ENCODE measurements around the gene VEPH1.

VEPH1 gene

DNA sequence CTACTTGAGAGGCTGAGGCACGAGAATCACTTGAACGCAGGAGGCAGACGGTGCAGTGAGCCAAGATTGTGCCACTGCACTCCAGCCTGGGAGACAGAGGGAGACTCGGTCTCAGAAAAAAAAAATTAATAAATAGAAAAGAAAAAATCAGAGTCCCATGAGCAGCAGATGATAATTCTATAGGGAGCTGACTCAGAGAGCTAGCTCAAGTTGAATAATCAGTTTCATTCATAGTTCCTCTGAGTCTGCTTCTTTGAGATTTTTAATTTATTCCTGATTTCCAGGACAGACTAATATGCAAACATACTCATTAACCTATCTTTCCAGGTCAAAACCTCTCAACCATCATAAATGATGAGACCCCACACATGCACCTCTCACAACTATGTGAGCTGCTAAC lies 121.6 kb downstream of the VEPH1 start:
- TF ChIP-seq, protein P1, sequence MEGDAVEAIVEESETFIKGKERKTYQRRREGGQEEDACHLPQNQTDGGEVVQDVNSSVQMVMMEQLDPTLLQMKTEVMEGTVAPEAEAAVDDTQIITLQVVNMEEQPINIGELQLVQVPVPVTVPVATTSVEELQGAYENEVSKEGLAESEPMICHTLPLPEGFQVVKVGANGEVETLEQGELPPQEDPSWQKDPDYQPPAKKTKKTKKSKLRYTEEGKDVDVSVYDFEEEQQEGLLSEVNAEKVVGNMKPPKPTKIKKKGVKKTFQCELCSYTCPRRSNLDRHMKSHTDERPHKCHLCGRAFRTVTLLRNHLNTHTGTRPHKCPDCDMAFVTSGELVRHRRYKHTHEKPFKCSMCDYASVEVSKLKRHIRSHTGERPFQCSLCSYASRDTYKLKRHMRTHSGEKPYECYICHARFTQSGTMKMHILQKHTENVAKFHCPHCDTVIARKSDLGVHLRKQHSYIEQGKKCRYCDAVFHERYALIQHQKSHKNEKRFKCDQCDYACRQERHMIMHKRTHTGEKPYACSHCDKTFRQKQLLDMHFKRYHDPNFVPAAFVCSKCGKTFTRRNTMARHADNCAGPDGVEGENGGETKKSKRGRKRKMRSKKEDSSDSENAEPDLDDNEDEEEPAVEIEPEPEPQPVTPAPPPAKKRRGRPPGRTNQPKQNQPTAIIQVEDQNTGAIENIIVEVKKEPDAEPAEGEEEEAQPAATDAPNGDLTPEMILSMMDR (IDR thresholded peaks at IDR 0.05), result no peak

- TF ChIP-seq, protein P1 (IDR thresholded peaks at IDR 0.05), result no peak
Measured at GRCh38 chr3:157379525-157380140, 123.6 kb downstream of the VEPH1 start.

DNA sequence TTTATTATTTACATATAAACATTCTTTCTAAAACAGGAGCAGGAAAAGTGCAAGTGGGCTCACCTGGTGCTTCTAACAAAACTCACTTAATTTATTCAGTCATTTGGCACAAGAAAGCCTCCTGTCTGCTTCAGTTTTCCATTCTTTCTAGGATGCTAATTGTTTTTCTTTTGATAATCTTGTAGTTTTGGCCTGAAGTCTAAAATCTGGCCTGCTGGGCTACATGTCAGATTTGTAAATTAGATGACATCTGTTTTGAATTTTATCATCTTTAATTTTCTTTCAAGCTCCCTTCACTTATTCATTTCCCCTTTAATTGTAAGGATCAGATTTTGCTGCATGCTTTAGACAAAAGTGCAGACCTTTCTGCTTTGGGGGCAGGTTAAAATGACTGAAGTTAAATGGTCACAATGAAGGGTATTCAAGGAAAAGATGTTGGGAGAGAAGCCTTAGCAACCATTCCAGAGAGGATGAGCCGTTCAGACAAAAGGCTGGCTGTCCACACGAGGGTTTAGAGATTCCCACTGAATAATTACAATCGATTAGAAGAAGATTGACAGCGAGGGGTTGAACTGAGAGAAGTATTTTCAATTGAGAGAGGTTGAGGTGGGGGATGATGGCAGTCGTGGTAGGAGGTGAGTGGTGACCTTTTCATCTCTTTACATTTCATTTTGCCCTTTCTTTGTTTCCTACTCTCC lies 126.5 kb downstream of the VEPH1 start:
- TF ChIP-seq, protein P1 (IDR thresholded peaks at IDR 0.05), result no peak

- TF ChIP-seq, protein P1 (IDR thresholded peaks at IDR 0.05), result no peak
Measured at GRCh38 chr3:157375342-157375986, 127.8 kb downstream of the VEPH1 start.

DNA sequence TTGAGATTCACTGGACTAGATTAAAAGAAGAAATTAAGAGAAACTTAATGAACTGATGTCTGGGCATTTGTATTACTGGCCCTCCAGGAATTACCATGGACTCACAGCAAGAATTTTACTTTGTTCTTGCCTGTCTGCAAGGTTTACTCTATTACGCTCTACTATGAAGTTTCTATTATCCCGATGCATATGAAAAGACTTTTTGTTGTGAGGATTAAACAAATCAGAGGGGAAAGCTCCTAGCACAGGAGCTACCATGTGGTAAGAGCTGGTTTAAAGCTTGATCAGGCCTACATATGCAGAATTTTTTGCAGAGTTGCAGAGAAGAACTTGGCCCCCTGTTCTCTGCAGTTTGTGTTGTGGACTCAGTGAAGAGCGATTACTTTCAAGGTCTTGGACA lies 128.3 kb downstream of the VEPH1 start:
- TF ChIP-seq, protein P1 (IDR thresholded peaks at IDR 0.05), result no peak

- TF ChIP-seq, protein P1 (IDR thresholded peaks at IDR 0.05), result no peak
Measured at GRCh38 chr3:157373783-157374182, 129.4 kb downstream of the VEPH1 start.

DNA sequence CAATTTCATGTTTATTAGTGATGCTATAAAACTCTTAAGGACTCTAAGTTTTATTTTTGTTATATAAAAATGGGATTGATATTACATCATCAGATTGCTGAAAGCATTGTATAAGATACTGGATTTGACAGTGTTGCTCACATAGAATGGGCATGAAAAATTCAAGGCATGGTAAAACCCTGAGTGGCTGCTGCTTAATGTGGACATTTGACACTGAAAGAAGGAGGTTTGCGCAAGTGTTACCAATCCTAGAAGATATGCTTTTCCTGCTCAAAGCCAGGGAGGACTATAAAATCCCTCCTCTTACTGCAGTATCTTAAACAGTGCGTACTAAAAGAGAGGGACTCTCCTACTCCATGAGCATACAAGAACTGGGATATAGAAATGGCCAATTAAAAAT lies 132.3 kb downstream of the VEPH1 start:
- TF ChIP-seq, protein P1 (IDR thresholded peaks at IDR 0.05), result no peak

Measured in LNCAP (cell line).